NCI-H524 (cell line): Measurements from ENCODE around the gene EIF5A.
"Not testable (repeated sequence)": the region's sequence is repeated elsewhere in the genome, so short reads cannot be mapped to it uniquely, and the experiment has no call there.

ENCODE experiments used
- DNase-seq, 2 experiments: peaks; one replicate each; lab custom pipeline; 2025; lab: John Stamatoyannopoulos, UW

Gene EIF5A

GRCh38 chr17:7330638-7331015 is 23.2 kb downstream of the EIF5A start:
- DNase-seq, result no peak

- DNase-seq, result no peak
Observed at GRCh38 chr17:7332111-7332510, 24.7 kb downstream of the EIF5A start.

GRCh38 chr17:7332600-7333069 is 25.2 kb downstream of the EIF5A start:
- DNase-seq, result not testable (repeated sequence)

GRCh38 chr17:7334938-7335538 is 27.6 kb downstream of the EIF5A start:
- DNase-seq, result no peak

GRCh38 chr17:7335765-7336164 is 28.3 kb downstream of the EIF5A start:
- DNase-seq, result not testable (repeated sequence)

GRCh38 chr17:7336240-7337175 is 29.1 kb downstream of the EIF5A start, which contains the start of gene ACAP1:
TSS of gene ACAP1 (plus strand) at chr17:7336529. CDS start at chr17:7336735, 206 bp downstream.
- DNase-seq, result no peak

GRCh38 chr17:7337600-7337999 is 30.2 kb downstream of the EIF5A start:
- DNase-seq, result not testable (repeated sequence)

- no peak for DNase-seq
Observed at GRCh38 chr17:7340179-7340578, 32.8 kb downstream of the EIF5A start.

- no peak for DNase-seq
Observed at GRCh38 chr17:7341842-7342241, 34.4 kb downstream of the EIF5A start.

- no peak for DNase-seq
Observed at GRCh38 chr17:7343250-7343649, 35.8 kb downstream of the EIF5A start.

- no peak for DNase-seq
Observed at GRCh38 chr17:7346761-7347614, 39.6 kb downstream of the EIF5A start.

- no peak for DNase-seq
Observed at GRCh38 chr17:7347630-7348477, 40.4 kb downstream of the EIF5A start.

- DNase-seq, result no peak
Observed at GRCh38 chr17:7348478-7349242, 41.2 kb downstream of the EIF5A start.

- DNase-seq, result peak in 1 of 2 experiments; percentile 27
Observed at GRCh38 chr17:7351665-7352502, 44.5 kb downstream of the EIF5A start, which contains the start of gene KCTD11. TSS of gene KCTD11 (plus strand) at chr17:7352162.

- peak in 1 of 2 experiments; percentile 2 for DNase-seq
Observed at GRCh38 chr17:7352503-7352889, 45.1 kb downstream of the EIF5A start.

GRCh38 chr17:7352910-7353635 is 45.6 kb downstream of the EIF5A start:
- DNase-seq, result no peak

GRCh38 chr17:7354262-7354843 is 46.9 kb downstream of the EIF5A start:
- DNase-seq, result no peak

GRCh38 chr17:7355053-7355452 is 47.6 kb downstream of the EIF5A start, which contains the start of gene TMEM95:
TSS of gene TMEM95 (plus strand) at chr17:7355156. CDS start at chr17:7355205, 49 bp downstream.
- peak; percentile 15 to 31 for DNase-seq
